Tibial nerve (tissue), 4 donors: ENCODE measurements around the gene SPTB.

ENCODE experiments used
- CTCF ChIP-seq, 5 experiments: fragments of 200-600 bp in 3 of 5; fragments of 450-650 bp in 2 of 5; sonication (generic) in 3 of 5; IDR thresholded peaks; one replicate each; pipeline ENCODE4 v1.5.1; 2016 to 2019; ENCODE audit warnings: antibody characterized with exemption in 5 of 5, mild to moderate bottlenecking in 3 of 5, moderate library complexity in 2 of 5
- EP300 ChIP-seq, 2 donors: sonication (generic); formaldehyde crosslinking; IDR thresholded peaks; one replicate each; pipeline ENCODE4 v1.6.1; 2017; ENCODE audit warnings: antibody characterized with exemption in 2 of 2, mild to moderate bottlenecking in 1 of 2
- POLR2A ChIP-seq, 2 donors: fragments of 450-650 bp; IDR thresholded peaks; one replicate each; pipeline ENCODE4 v1.6.1; 2017; ENCODE audit warnings: antibody characterized with exemption in 2 of 2, mild to moderate bottlenecking in 2 of 2, moderate library complexity in 2 of 2

- no peak for TF ChIP-seq CTCF (IDR thresholded peaks at IDR 0.05)
- TF ChIP-seq EP300 (IDR thresholded peaks at IDR 0.05) = no peak
- no peak for TF ChIP-seq POLR2A (IDR thresholded peaks at IDR 0.05)
These were observed 83.3 kb downstream of the SPTB start for GRCh38 chr14:64796369-64796768.
